HCT116 (cell line): ENCODE measurements around the gene DENND6A.

Experiments used
- CEBPB ChIP-seq: IDR thresholded peaks from 2 replicates; pipeline ENCODE4 v1.6.1; 2012; ENCODE audit warnings: low read depth
- EZH2 ChIP-seq: fragments of 200-600 bp; sonication (generic); IDR thresholded peaks from 2 replicates; pipeline ENCODE4 v1.6.1; 2017; ENCODE audit warnings: antibody characterized with exemption, mixed run types
- EZH2phosphoT487 ChIP-seq: fragments of 200-600 bp; IDR thresholded peaks from 2 replicates; pipeline ENCODE4 v1.6.1; 2018; ENCODE audit warnings: antibody characterized with exemption, borderline replicate concordance
- JUND ChIP-seq: IDR thresholded peaks from 2 replicates; pipeline ENCODE4 v1.6.1; 2012
- POLR2A ChIP-seq: IDR thresholded peaks from 2 replicates; pipeline ENCODE4 v1.7.0; 2011; ENCODE audit warnings: borderline replicate concordance; ENCODE audit not compliant: insufficient read depth, insufficient read length; ENCODE audit errors: extremely low read depth
- POLR2AphosphoS5 ChIP-seq: IDR thresholded peaks from 2 replicates; pipeline ENCODE4 v1.6.1; 2011; ENCODE audit warnings: mild to moderate bottlenecking, low read depth, low read length, moderate library complexity
- SRF ChIP-seq: IDR thresholded peaks from 2 replicates; pipeline ENCODE4 v1.6.1; 2012; ENCODE audit warnings: low read depth
- TCF7L2 ChIP-seq: IDR thresholded peaks from 2 replicates; pipeline ENCODE4 v1.7.0; 2011; ENCODE audit warnings: borderline replicate concordance, inconsistent platforms; ENCODE audit not compliant: insufficient read depth, insufficient read length; ENCODE audit errors: extremely low read depth
- YY1 ChIP-seq: IDR thresholded peaks from 2 replicates; pipeline ENCODE4 v1.6.1; 2011; ENCODE audit warnings: low read length, low read depth, moderate library complexity, mild to moderate bottlenecking; ENCODE audit not compliant: insufficient replicate concordance; ENCODE audit errors: extremely low read depth
- ZNF274 ChIP-seq: fragments of 200-500 bp; sonication (Bioruptor generic); IDR thresholded peaks from 2 replicates; pipeline ENCODE4 v1.6.1; 2014; ENCODE audit warnings: mild to moderate bottlenecking, low read depth, low read length, inconsistent platforms
- TF ChIP-seq, protein P1 (sequence below): IDR thresholded peaks from 2 replicates; pipeline ENCODE4 v1.6.1; 2012; ENCODE audit warnings: low read depth
- TF ChIP-seq, protein P2 (sequence below), 3 experiments: fragments of 200-600 bp in 1 of 3; sonication (generic) in 1 of 3; IDR thresholded peaks in 2 of 3; conservative IDR thresholded peaks in 1 of 3; 2 replicates each; pipeline ENCODE4 v1.5.1; 2012 to 2017; ENCODE audit warnings: low read depth in 2 of 3, low read length in 2 of 3, antibody characterized with exemption in 1 of 3, borderline replicate concordance in 1 of 3, control low read depth in 1 of 3, mild to moderate bottlenecking in 1 of 3, mixed read lengths in 1 of 3, mixed run types in 1 of 3, moderate library complexity in 1 of 3; ENCODE audit not compliant: insufficient read depth in 1 of 3
- TF ChIP-seq, protein P3 (sequence below): IDR thresholded peaks from 2 replicates; pipeline ENCODE4 v1.6.1; 2012
- TF ChIP-seq, protein P4 (sequence below): IDR thresholded peaks from 2 replicates; pipeline ENCODE4 v1.6.1; 2011; ENCODE audit warnings: mild to moderate bottlenecking, low read length, moderate library complexity; ENCODE audit not compliant: insufficient replicate concordance; ENCODE audit errors: extremely low read depth

DNA sequence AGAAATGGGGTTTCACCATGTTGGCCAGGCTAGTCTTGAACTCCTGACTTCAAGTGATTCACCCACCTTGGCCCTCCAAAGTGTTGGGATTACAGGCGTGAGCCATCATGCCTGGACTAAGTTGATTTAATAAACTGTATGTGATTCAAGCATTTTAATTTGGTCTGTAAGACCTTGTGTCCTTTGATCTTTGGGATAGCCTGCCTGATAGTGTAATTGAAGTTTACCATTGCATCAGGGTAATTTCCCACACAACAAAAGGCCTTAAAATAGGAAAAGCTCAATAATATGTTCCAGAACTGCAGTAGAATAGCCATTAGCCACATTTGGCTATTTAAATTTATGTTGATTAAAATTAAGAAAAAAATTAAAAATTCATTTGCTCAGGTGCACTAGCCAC, 25.2 kb upstream of the DENND6A start:
- TF ChIP-seq, protein P1, sequence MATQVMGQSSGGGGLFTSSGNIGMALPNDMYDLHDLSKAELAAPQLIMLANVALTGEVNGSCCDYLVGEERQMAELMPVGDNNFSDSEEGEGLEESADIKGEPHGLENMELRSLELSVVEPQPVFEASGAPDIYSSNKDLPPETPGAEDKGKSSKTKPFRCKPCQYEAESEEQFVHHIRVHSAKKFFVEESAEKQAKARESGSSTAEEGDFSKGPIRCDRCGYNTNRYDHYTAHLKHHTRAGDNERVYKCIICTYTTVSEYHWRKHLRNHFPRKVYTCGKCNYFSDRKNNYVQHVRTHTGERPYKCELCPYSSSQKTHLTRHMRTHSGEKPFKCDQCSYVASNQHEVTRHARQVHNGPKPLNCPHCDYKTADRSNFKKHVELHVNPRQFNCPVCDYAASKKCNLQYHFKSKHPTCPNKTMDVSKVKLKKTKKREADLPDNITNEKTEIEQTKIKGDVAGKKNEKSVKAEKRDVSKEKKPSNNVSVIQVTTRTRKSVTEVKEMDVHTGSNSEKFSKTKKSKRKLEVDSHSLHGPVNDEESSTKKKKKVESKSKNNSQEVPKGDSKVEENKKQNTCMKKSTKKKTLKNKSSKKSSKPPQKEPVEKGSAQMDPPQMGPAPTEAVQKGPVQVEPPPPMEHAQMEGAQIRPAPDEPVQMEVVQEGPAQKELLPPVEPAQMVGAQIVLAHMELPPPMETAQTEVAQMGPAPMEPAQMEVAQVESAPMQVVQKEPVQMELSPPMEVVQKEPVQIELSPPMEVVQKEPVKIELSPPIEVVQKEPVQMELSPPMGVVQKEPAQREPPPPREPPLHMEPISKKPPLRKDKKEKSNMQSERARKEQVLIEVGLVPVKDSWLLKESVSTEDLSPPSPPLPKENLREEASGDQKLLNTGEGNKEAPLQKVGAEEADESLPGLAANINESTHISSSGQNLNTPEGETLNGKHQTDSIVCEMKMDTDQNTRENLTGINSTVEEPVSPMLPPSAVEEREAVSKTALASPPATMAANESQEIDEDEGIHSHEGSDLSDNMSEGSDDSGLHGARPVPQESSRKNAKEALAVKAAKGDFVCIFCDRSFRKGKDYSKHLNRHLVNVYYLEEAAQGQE: no peak
- TF ChIP-seq YY1 (no peak), EZH2 (no peak), POLR2AphosphoS5 (no peak), POLR2A (no peak), JUND (no peak), SRF (no peak), ZNF274 (no peak), TCF7L2 (no peak), CEBPB (no peak), EZH2phosphoT487 (no peak)
- TF ChIP-seq, protein P2, sequence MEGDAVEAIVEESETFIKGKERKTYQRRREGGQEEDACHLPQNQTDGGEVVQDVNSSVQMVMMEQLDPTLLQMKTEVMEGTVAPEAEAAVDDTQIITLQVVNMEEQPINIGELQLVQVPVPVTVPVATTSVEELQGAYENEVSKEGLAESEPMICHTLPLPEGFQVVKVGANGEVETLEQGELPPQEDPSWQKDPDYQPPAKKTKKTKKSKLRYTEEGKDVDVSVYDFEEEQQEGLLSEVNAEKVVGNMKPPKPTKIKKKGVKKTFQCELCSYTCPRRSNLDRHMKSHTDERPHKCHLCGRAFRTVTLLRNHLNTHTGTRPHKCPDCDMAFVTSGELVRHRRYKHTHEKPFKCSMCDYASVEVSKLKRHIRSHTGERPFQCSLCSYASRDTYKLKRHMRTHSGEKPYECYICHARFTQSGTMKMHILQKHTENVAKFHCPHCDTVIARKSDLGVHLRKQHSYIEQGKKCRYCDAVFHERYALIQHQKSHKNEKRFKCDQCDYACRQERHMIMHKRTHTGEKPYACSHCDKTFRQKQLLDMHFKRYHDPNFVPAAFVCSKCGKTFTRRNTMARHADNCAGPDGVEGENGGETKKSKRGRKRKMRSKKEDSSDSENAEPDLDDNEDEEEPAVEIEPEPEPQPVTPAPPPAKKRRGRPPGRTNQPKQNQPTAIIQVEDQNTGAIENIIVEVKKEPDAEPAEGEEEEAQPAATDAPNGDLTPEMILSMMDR (IDR thresholded peaks at IDR 0.05 in 2 of 3, conservative IDR thresholded peaks at IDR 0.05 in 1 of 3; ENCODE audit: borderline replicate concordance in 1 of 3, insufficient read depth in 1 of 3, low read depth in 2 of 3, low read length in 2 of 3): no peak
- TF ChIP-seq, protein P3, sequence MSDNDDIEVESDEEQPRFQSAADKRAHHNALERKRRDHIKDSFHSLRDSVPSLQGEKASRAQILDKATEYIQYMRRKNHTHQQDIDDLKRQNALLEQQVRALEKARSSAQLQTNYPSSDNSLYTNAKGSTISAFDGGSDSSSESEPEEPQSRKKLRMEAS: no peak
- TF ChIP-seq, protein P4, sequence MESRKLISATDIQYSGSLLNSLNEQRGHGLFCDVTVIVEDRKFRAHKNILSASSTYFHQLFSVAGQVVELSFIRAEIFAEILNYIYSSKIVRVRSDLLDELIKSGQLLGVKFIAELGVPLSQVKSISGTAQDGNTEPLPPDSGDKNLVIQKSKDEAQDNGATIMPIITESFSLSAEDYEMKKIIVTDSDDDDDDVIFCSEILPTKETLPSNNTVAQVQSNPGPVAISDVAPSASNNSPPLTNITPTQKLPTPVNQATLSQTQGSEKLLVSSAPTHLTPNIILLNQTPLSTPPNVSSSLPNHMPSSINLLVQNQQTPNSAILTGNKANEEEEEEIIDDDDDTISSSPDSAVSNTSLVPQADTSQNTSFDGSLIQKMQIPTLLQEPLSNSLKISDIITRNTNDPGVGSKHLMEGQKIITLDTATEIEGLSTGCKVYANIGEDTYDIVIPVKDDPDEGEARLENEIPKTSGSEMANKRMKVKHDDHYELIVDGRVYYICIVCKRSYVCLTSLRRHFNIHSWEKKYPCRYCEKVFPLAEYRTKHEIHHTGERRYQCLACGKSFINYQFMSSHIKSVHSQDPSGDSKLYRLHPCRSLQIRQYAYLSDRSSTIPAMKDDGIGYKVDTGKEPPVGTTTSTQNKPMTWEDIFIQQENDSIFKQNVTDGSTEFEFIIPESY: no peak
